Measurements from ENCODE around the gene MUC2.

DNA sequence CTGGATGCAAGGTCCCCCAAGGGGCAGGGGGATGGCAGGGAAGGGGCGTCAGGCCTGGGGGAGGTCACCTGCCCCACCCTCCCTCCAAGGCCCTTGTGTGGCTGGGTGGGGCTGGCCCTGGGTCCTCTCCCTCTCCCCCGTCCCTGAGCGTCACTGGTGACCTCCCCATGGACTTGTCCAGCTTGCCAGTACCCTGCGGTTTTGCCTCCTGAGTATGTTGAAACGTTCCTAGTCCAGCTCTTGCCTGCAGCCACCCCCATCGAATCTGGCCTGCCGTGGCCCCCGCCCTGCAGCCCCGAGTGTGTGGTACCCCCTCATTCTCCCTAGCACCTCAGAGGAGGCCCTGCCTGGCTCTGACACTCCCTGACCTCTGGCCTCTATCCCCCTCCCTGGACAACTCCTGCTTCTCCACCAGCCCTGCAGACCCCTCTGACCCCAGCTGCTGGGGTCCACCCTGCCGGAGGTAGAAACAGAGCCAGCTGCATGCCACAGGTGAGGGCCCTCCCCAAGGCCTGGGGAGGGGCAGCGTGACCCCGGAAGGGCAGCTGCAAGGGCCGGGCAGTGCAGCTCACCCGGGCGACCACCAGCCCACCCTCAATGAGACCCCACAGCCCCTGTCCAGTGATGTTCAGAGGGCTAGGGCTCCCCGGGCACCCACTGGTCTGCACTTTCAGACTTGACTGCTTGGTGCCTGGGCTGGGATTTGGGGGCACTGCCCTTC, 34.1 kb upstream of the MUC2 start:
- TF ChIP-seq, protein P1, sequence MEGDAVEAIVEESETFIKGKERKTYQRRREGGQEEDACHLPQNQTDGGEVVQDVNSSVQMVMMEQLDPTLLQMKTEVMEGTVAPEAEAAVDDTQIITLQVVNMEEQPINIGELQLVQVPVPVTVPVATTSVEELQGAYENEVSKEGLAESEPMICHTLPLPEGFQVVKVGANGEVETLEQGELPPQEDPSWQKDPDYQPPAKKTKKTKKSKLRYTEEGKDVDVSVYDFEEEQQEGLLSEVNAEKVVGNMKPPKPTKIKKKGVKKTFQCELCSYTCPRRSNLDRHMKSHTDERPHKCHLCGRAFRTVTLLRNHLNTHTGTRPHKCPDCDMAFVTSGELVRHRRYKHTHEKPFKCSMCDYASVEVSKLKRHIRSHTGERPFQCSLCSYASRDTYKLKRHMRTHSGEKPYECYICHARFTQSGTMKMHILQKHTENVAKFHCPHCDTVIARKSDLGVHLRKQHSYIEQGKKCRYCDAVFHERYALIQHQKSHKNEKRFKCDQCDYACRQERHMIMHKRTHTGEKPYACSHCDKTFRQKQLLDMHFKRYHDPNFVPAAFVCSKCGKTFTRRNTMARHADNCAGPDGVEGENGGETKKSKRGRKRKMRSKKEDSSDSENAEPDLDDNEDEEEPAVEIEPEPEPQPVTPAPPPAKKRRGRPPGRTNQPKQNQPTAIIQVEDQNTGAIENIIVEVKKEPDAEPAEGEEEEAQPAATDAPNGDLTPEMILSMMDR (IDR thresholded peaks at IDR 0.05; ENCODE audit: insufficient read depth, low read depth, low read length): no peak
- no peak for TF ChIP-seq EZH2 (IDR thresholded peaks at IDR 0.05; ENCODE audit: insufficient read depth, low read length)

Measured in astrocyte (in vitro differentiated cells and primary cell).